GM12874 (cell line): ENCODE data around the gene OR13G1.

ENCODE experiments used
- CTCF ChIP-seq: IDR thresholded peaks from 2 replicates; pipeline ENCODE4 v1.5.1; 2011; ENCODE audit warnings: low read depth, mild to moderate bottlenecking, control low read depth, low read length, moderate library complexity; ENCODE audit not compliant: insufficient read depth

OR13G1 gene

DNA sequence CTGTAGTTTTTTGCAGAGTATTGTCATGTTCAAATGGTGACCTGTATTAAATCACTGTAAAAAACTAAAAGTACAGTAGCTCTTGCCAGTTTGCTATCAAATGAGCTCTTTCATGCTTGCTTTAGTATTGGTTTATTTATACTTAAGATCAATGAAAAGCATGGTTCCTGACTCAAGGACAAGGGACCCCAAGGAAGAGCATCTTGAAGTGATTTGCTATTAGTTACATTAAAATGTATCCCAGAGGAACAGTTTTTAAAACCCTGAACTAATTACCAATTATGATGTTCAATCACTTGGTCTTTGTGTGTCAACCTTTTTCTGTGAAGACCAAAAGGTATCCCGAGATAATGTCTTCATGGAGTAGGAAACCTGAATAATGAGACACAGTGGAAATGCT lies at the start of gene OR13G1:
TSS of gene OR13G1 (minus strand) at position 101 of the 400 bp plus-strand sequence. CDS start 6,698 bp downstream, outside the sequence.
- no peak for TF ChIP-seq CTCF

GRCh38 chr1:247721222-247721621 lies 41.7 kb upstream of the OR13G1 start:
- no peak for TF ChIP-seq CTCF

DNA sequence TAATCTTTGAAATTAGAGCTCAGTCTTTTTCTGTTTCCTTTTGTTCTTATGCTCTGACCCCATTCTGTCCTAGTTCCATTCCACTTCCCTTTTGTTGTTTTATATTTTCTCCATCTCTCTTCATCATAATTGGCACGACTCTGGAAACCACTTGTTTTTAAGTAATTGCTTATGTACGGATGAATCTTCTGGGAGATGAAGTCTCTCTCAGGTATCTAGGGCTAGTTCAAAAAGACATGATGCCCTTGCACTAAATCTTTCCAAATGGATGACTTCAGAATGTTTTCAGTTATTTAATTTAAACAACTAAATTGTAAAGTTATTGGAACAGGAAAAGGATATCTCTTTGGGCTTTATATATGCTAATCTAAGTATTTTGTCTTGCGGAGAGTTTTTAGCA lies 37.0 kb upstream of the OR13G1 start, which contains the start of gene OR6F1:
TSS of gene OR6F1 (minus strand) at position 101 of the 400 bp plus-strand sequence. CDS start 3,891 bp downstream, outside the sequence.
- no peak for TF ChIP-seq CTCF

GRCh38 chr1:247713753-247714152 lies 34.2 kb upstream of the OR13G1 start:
- TF ChIP-seq CTCF: no peak

- TF ChIP-seq CTCF: no peak
These were observed 21.8 kb upstream of the OR13G1 start for GRCh38 chr1:247701338-247701737.

DNA sequence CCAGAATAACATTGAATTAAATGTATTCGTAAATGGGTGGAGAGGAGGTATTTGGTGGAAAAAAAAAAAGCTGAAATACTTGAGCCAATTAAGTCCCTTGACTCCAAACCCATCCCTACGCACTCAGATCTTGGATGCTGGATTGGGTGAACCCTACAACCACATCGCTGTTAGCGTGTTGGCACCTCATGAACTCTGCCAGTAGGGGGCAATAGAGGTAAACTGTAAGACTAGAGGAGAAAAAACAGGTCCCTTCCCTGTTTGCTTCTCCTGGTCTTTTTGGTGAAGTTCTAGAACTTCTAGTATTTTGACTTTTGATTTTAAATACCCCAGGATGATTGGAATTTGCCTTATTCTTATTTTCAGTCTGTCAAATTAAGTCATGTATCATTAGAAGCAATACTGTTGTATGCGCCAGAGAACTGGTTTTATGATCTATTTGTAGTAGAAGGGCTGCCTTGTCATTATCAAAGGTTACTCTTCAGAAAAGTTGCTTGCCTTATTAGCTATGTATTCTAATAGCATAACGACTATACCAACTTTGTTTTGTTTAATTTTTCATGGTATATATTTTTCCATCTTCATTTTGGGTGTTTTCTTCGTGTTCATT lies 1.9 kb upstream of the OR13G1 start:
- TF ChIP-seq CTCF: peak; percentile 84

DNA sequence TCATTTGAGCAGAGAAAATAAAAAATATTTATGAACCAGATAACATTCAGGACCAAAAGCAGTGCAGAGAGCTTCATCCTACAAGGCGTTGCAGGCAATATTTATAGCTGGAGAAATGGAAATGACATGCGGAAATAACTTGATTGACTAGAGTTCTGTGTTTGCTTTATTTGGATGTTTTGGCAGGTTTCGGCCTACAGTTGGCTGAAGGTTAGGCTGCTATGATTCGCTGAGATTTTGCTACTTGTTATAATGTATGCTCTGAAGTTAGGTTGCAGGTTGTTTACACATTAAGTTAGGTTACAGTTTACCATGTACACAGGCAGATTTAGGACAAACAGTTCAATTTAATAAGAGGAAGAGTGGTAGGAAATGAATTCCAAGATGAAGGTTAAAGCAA lies 632 bp upstream of the OR13G1 start:
- TF ChIP-seq CTCF: no peak
